Sigmoid colon (tissue), 7 donors: ENCODE data around the gene FCSK. TPM values are rescaled to one million over a fixed set of nuclear protein-coding genes. Genes with fewer than 3 reads are reported as not detected.

ENCODE experiments used
- DNase-seq: peaks from one replicate; pipeline ENCODE4 v3.0.0-alpha.2; 2019
- H3K27ac ChIP-seq, 4 donors: fragments of 200-600 bp; sonication (generic); one replicate each; pipeline ENCODE4 v1.5.1; 2016 to 2019; ENCODE audit warnings: mild to moderate bottlenecking in 1 of 4
- H3K27me3 ChIP-seq, 3 donors: fragments of 200-600 bp; sonication (generic); one replicate each; pipeline ENCODE4 v1.5.1; 2019; ENCODE audit warnings: mild to moderate bottlenecking in 1 of 3
- H3K36me3 ChIP-seq, 4 donors: fragments of 200-600 bp; sonication (generic); one replicate each; pipeline ENCODE4 v1.5.1; 2016 to 2019
- H3K4me1 ChIP-seq, 4 donors: fragments of 200-600 bp; sonication (generic); one replicate each; pipeline ENCODE4 v1.5.1; 2017 to 2019
- H3K4me3 ChIP-seq, 4 donors: fragments of 200-600 bp; sonication (generic); one replicate each; pipeline ENCODE4 v1.5.1; 2017 to 2019; ENCODE audit warnings: mild to moderate bottlenecking in 2 of 4, moderate library complexity in 1 of 4
- H3K9me3 ChIP-seq, 4 donors: fragments of 200-600 bp in 3 of 4; sonication (generic) in 3 of 4; one replicate each; pipeline versions ENCODE4 v1.5.1 to v1.6.1; 2013 to 2019
- EP300 ChIP-seq, 4 donors: sonication (generic); formaldehyde crosslinking; IDR thresholded peaks; one replicate each; pipeline ENCODE4 v1.6.1; 2017; ENCODE audit warnings: antibody characterized with exemption in 4 of 4
- POLR2A ChIP-seq, 2 donors: fragments of 450-650 bp; IDR thresholded peaks; one replicate each; pipeline ENCODE4 v1.6.1; 2016; ENCODE audit warnings: antibody characterized with exemption in 2 of 2, mild to moderate bottlenecking in 2 of 2, moderate library complexity in 2 of 2
- POLR2AphosphoS5 ChIP-seq, 4 donors: sonication (generic); formaldehyde crosslinking; IDR thresholded peaks; one replicate each; pipeline ENCODE4 v1.6.1; 2017; ENCODE audit warnings: antibody characterized with exemption in 4 of 4
- WGBS, 2 donors: extraction: QIAGEN DNeasy Blood & Tissue Kit; methylation state at CpG; one replicate each; pipeline ENCODE4 v1.1.7; 2013; 5-methylcytosine and 5-hydroxymethylcytosine counted together
- intact Hi-C: fragments of 100-400 bp; cut with DNase I; formaldehyde crosslinking; loops from one replicate; pipeline ENCODE4 v1.15.1; 2023
- polyA plus RNA-seq, 3 donors: library from polyadenylated mRNA; stranded (reverse); fragments of 200-250 nt; gene quantifications; one replicate each; pipeline ENCODE4 v1.2.3, GENCODE V29; 2013
- total RNA-seq, 4 donors: library from RNA; depleted of rRNA; stranded (reverse); fragments of >200 nt; gene quantifications; one replicate each; pipeline ENCODE4 v1.1.0, GENCODE V29; 2016
- TF ChIP-seq, protein P1 (sequence below), 4 experiments: fragments of 450-650 bp in 3 of 4; fragments of 200-600 bp in 1 of 4; IDR thresholded peaks; one replicate each; pipeline ENCODE4 v1.5.1; 2016 to 2019; ENCODE audit warnings: antibody characterized with exemption in 4 of 4, mild to moderate bottlenecking in 3 of 4, moderate library complexity in 2 of 4
- donor health status: healthy with polysubstance abuse.
- donor health status: Bipolar disorder and iron deficiency.
- donor health status: healthy.

The FCSK gene
- total and polyA plus RNA-seq, 7 donors, result 7.6 to 19.1 (median 12.7) TPM

DNA sequence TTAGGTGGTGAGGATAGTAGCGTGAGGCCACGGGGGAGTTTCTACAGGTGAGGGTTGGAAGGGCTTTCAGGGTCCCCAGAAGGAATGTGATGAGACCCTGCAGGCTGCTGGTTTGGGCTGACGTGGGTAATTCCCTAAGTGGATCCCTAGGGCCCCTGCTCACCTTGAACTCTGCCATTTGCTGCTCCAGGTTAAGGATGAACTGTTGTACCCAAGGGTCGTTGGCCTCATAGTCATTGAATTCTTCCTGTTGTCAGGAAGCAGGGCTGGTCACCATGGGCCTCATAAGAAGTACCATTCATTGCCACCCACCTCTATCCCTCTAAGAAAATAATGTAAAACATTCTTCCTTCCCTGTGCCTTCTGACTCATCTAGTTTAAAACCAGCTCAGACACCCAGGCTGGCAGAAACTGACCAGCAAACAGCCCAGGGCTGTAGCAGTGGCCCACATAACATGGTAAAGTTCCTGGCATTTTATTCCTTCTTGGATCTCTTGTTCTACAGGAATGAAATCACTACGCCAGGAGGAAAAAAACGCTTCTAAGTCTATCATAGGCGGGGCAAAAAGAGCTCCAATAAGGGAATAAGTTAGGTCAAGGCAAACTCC, 27.6 kb downstream of the FCSK start:
- H3K4me3 ChIP-seq, result no peak overlapping the region
- H3K27me3 ChIP-seq, result no peaks in the 10 kb centered on the region
- DNase-seq, result no peak
- intact Hi-C loops, result no loop called here
- H3K9me3 ChIP-seq, result no peaks in the 10 kb centered on the region
- H3K27ac ChIP-seq, result no peak overlapping the region
- peaks cover 9 to 82% (median 24%) of the 10 kb centered on the region in 4 donors for H3K36me3 ChIP-seq
- WGBS, 2 donors, result 67 to 91% methylated on average over 7 of the region's 7 CpGs
- TF ChIP-seq POLR2AphosphoS5 (IDR thresholded peaks at IDR 0.05) (no peak), POLR2A (IDR thresholded peaks at IDR 0.05) (no peak), EP300 (IDR thresholded peaks at IDR 0.05) (no peak)
- TF ChIP-seq, protein P1, sequence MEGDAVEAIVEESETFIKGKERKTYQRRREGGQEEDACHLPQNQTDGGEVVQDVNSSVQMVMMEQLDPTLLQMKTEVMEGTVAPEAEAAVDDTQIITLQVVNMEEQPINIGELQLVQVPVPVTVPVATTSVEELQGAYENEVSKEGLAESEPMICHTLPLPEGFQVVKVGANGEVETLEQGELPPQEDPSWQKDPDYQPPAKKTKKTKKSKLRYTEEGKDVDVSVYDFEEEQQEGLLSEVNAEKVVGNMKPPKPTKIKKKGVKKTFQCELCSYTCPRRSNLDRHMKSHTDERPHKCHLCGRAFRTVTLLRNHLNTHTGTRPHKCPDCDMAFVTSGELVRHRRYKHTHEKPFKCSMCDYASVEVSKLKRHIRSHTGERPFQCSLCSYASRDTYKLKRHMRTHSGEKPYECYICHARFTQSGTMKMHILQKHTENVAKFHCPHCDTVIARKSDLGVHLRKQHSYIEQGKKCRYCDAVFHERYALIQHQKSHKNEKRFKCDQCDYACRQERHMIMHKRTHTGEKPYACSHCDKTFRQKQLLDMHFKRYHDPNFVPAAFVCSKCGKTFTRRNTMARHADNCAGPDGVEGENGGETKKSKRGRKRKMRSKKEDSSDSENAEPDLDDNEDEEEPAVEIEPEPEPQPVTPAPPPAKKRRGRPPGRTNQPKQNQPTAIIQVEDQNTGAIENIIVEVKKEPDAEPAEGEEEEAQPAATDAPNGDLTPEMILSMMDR (IDR thresholded peaks at IDR 0.05), result no peak
- no peaks in the 10 kb centered on the region for H3K4me1 ChIP-seq

DNA sequence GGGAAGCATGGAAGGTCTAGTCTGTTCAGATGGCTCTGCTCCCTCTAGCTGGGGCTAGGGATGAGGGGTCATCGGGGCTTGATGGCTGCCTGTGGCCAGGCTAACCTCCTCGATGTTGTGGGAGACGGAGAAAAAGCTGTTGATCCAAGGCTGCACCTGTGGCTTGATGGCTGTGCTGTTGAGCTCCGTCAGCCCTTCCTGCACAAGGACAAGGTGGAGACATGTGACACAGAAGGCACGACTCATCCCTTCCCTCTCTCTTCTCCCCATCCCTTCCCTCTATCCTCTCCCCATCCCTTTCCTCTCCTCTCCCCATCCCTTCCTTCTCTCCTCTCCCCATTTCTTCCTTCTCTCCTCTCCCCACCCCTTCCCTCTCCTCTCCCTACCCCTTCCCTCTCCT, 28.2 kb downstream of the FCSK start:
- DNase-seq, result no peak
- TF ChIP-seq, protein P1 (IDR thresholded peaks at IDR 0.05), result no peak
- TF ChIP-seq EP300 (IDR thresholded peaks at IDR 0.05), result no peak
- no peak for TF ChIP-seq POLR2A (IDR thresholded peaks at IDR 0.05)
- TF ChIP-seq POLR2AphosphoS5 (IDR thresholded peaks at IDR 0.05), result no peak
- WGBS, 2 donors, result 86 to 87% methylated on average over 5 of the region's 5 CpGs
- Histone ChIP-seq H3K9me3 (no peaks in the 10 kb centered on the region), H3K27me3 (no peaks in the 10 kb centered on the region), H3K36me3 (peaks cover 9 to 82% (median 24%) of the 10 kb centered on the region in 4 donors), H3K4me3 (no peak overlapping the region), H3K27ac (no peak overlapping the region), H3K4me1 (no peaks in the 10 kb centered on the region)
- intact Hi-C loops, result no loop called here

- Histone ChIP-seq H3K36me3 (peaks cover 9 to 81% (median 24%) of the 10 kb centered on the region in 4 donors), H3K4me1 (no peaks in the 10 kb centered on the region), H3K27me3 (no peaks in the 10 kb centered on the region), H3K27ac (no peak overlapping the region), H3K4me3 (no peak overlapping the region), H3K9me3 (no peaks in the 10 kb centered on the region)
- DNase-seq, result no peak
- TF ChIP-seq EP300 (IDR thresholded peaks at IDR 0.05) (no peak), POLR2A (IDR thresholded peaks at IDR 0.05) (no peak), POLR2AphosphoS5 (IDR thresholded peaks at IDR 0.05) (no peak)
- TF ChIP-seq, protein P1 (IDR thresholded peaks at IDR 0.05), result no peak
- WGBS, 2 donors, result 91% methylated on average over 5 of the region's 5 CpGs
- intact Hi-C loops, result no loop called here
Measured at GRCh38 chr16:70483426-70483825, 29.0 kb downstream of the FCSK start.

GRCh38 chr16:70484867-70485266, 30.5 kb downstream of the FCSK start:
- Histone ChIP-seq H3K9me3 (no peaks in the 10 kb centered on the region), H3K4me1 (no peaks in the 10 kb centered on the region), H3K36me3 (peaks cover 9 to 80% (median 20%) of the 10 kb centered on the region in 4 donors), H3K27ac (no peak overlapping the region), H3K27me3 (no peaks in the 10 kb centered on the region), H3K4me3 (no peak overlapping the region)
- 93 to 95% methylated on average over 2 of the region's 2 CpGs for WGBS, 2 donors
- no peak for DNase-seq
- TF ChIP-seq, protein P1 (IDR thresholded peaks at IDR 0.05), result no peak
- TF ChIP-seq EP300 (IDR thresholded peaks at IDR 0.05) (no peak), POLR2A (IDR thresholded peaks at IDR 0.05) (no peak), POLR2AphosphoS5 (IDR thresholded peaks at IDR 0.05) (no peak)
- intact Hi-C loops, result no loop called here

DNA sequence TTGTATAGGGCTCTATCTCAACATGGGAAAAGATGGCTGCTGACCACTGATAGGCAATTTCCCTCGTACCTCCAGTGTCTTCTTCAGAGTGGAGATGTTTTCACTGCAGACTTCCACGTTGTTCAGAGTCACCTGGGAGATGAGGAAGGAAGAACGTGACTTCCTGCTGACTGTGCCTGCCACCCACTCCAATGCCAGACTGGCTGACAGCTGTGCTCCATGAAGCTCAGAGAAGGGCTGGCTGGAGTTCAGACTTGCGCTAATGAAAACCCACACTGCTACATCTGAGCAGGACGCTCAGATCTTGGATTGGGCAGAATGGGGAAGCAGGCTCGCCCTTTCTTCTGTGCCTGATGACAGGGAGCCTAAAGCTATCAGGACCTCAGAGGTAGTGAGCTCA, 35.9 kb downstream of the FCSK start:
- Histone ChIP-seq H3K27ac (no peak overlapping the region), H3K9me3 (no peaks in the 10 kb centered on the region), H3K4me3 (no peak overlapping the region), H3K4me1 (no peaks in the 10 kb centered on the region), H3K27me3 (no peaks in the 10 kb centered on the region), H3K36me3 (peaks cover 0 to 90% (median 14%) of the 10 kb centered on the region in 4 donors)
- intact Hi-C loops, result no loop called here
- 74 to 88% methylated on average over 6 of the region's 6 CpGs for WGBS, 2 donors
- no peak for DNase-seq
- TF ChIP-seq, protein P1 (IDR thresholded peaks at IDR 0.05), result no peak
- TF ChIP-seq POLR2AphosphoS5 (IDR thresholded peaks at IDR 0.05) (no peak), EP300 (IDR thresholded peaks at IDR 0.05) (no peak), POLR2A (IDR thresholded peaks at IDR 0.05) (no peak)
